ENCODE results near the gene MCL1. TPM values are rescaled to one million over a fixed set of nuclear protein-coding genes. Genes with fewer than 3 reads are reported as not detected.

Gene MCL1
- total and polyA plus RNA-seq, 2 donors (not counting 1 experiment from before 2014, with no cell fraction given): 219 to 266 TPM

- ChIA-PET CTCF (interaction anchor here (3.4 kb wide), 1 partner anchor 68 kb away, joined by 17 read pairs; no protein-coding TSS in a partner anchor), POLR2A (interaction anchor here (0.7 kb wide), 1 partner anchor 48 kb away, joined by 8 read pairs; no protein-coding TSS in a partner anchor)
- H3K9me3 ChIP-seq (ENCODE audit: control extremely low read depth in 1 of 3, control insufficient read depth in 2 of 3, insufficient read depth in 1 of 3, low read length in 2 of 3): no peaks in the 10 kb centered on the region
- H3K27ac ChIP-seq (ENCODE audit: low read length in 2 of 2): no peak overlapping the region
- no peak overlapping the region for H3K27ac Mint-ChIP-seq
- intact Hi-C loops (cut with micrococcal nuclease): no loop called here
- no peak overlapping the region for H3K9ac ChIP-seq (ENCODE audit: low read length)
- H3K4me1 ChIP-seq (ENCODE audit: control insufficient read depth in 2 of 2, insufficient read depth in 2 of 2, low read length in 2 of 2): no peaks in the 10 kb centered on the region
- H3K36me3 ChIP-seq (replicated peaks in 1 of 2; ENCODE audit: control extremely low read depth in 1 of 2, control insufficient read depth in 1 of 2, extremely low read depth in 1 of 2, insufficient read depth in 2 of 2, low read length in 1 of 2): no peaks in the 10 kb centered on the region
- no peak overlapping the region for H2AFZ ChIP-seq (ENCODE audit: insufficient read depth, low read depth, low read length, poor library complexity, severe bottlenecking)
- H3K9me3 Mint-ChIP-seq (ENCODE audit: insufficient read depth): no peaks in the 10 kb centered on the region
- no peak overlapping the region for H3K4me3 Mint-ChIP-seq
- DNase-seq (no peak), ATAC-seq (ENCODE audit: low read depth) (no peak)
- TF ChIP-seq EZH2 (IDR thresholded peaks at IDR 0.05; ENCODE audit: borderline replicate concordance, insufficient read depth, low read depth, low read length, poor library complexity, severe bottlenecking) (no peak), CTCF (IDR thresholded peaks at IDR 0.05) (no peak)
- H3K79me2 ChIP-seq (ENCODE audit: control insufficient read depth, insufficient read depth, low read length): no peaks in the 10 kb centered on the region
- H3K27me3 Mint-ChIP-seq: no peaks in the 10 kb centered on the region
- H4K20me1 ChIP-seq (ENCODE audit: control insufficient read depth, insufficient read depth, low read length, poor library complexity, severe bottlenecking): no peaks in the 10 kb centered on the region
- no peak overlapping the region for H3K4me2 ChIP-seq (replicated peaks; ENCODE audit: low read depth, low read length, poor library complexity, severe bottlenecking)
- no peaks in the 10 kb centered on the region for H3K4me1 Mint-ChIP-seq
- no peaks in the 10 kb centered on the region for H3K27me3 ChIP-seq (replicated peaks in 1 of 4; ENCODE audit: control extremely low read depth in 1 of 4, control insufficient read depth in 3 of 4, insufficient read depth in 4 of 4, low read length in 3 of 4)
- H3K4me3 ChIP-seq (ENCODE audit: control extremely low read depth in 1 of 5, extremely low read depth in 1 of 5, insufficient read depth in 1 of 5, low read depth in 2 of 5, low read length in 4 of 5): no peak overlapping the region
- 99% methylated on average over 6 of the region's 6 CpGs for WGBS (ENCODE audit: insufficient coverage)
These were observed 45.4 kb downstream of the MCL1 start for GRCh38 chr1:150534002-150534401.

GRCh38 chr1:150532860-150533259 is 46.5 kb downstream of the MCL1 start:
- ChIA-PET POLR2A (no interaction called here), CTCF (interaction anchor here (0.6 to 4.8 kb wide), 21 partner anchors 11 to 944 kb away, joined by 3 to 26 read pairs (median 5); partner anchors contain the start of gene ENSA)
- Histone ChIP-seq H3K4me2 (replicated peaks; ENCODE audit: low read depth, low read length, poor library complexity, severe bottlenecking) (no peak overlapping the region), H2AFZ (ENCODE audit: insufficient read depth, low read depth, low read length, poor library complexity, severe bottlenecking) (no peak overlapping the region), H4K20me1 (ENCODE audit: control insufficient read depth, insufficient read depth, low read length, poor library complexity, severe bottlenecking) (no peaks in the 10 kb centered on the region), H3K79me2 (ENCODE audit: control insufficient read depth, insufficient read depth, low read length) (no peaks in the 10 kb centered on the region), H3K9me3 (ENCODE audit: control extremely low read depth in 1 of 3, control insufficient read depth in 2 of 3, insufficient read depth in 1 of 3, low read length in 2 of 3) (no peaks in the 10 kb centered on the region), H3K4me3 (ENCODE audit: control extremely low read depth in 1 of 5, extremely low read depth in 1 of 5, insufficient read depth in 1 of 5, low read depth in 2 of 5, low read length in 4 of 5) (no peak overlapping the region), H3K9ac (ENCODE audit: low read length) (no peak overlapping the region), H3K4me1 (ENCODE audit: control insufficient read depth in 2 of 2, insufficient read depth in 2 of 2, low read length in 2 of 2) (no peaks in the 10 kb centered on the region), H3K36me3 (replicated peaks in 1 of 2; ENCODE audit: control extremely low read depth in 1 of 2, control insufficient read depth in 1 of 2, extremely low read depth in 1 of 2, insufficient read depth in 2 of 2, low read length in 1 of 2) (no peaks in the 10 kb centered on the region), H3K27me3 (replicated peaks in 1 of 4; ENCODE audit: control extremely low read depth in 1 of 4, control insufficient read depth in 3 of 4, insufficient read depth in 4 of 4, low read length in 3 of 4) (no peaks in the 10 kb centered on the region), H3K27ac (ENCODE audit: low read length in 2 of 2) (no peak overlapping the region)
- no peak for TF ChIP-seq EZH2 (IDR thresholded peaks at IDR 0.05; ENCODE audit: borderline replicate concordance, insufficient read depth, low read depth, low read length, poor library complexity, severe bottlenecking)
- peak; percentile 18 for TF ChIP-seq CTCF (IDR thresholded peaks at IDR 0.05)
- Mint-ChIP-seq H3K27me3 (no peaks in the 10 kb centered on the region), H3K27ac (no peak overlapping the region), H3K4me3 (no peak overlapping the region), H3K9me3 (ENCODE audit: insufficient read depth) (no peaks in the 10 kb centered on the region), H3K4me1 (no peaks in the 10 kb centered on the region)
- WGBS (ENCODE audit: insufficient coverage): 70% methylated on average over 5 of the region's 5 CpGs
- intact Hi-C loops (cut with micrococcal nuclease): loop anchor here (1.0 kb wide), 1 partner anchor 69 kb away; no protein-coding TSS in a partner anchor
- no peak for DNase-seq
- no peak for ATAC-seq (ENCODE audit: low read depth)
